ENCODE measurements around the gene KRTAP5-5. TPM values are rescaled to one million over a fixed set of nuclear protein-coding genes. Genes with fewer than 3 reads are reported as not detected.
"Not testable (repeated sequence)": the region's sequence is repeated elsewhere in the genome, so short reads cannot be mapped to it uniquely, and the experiment has no call there.

Gene KRTAP5-5
- total RNA-seq, 1 donor from 2014 or later = not detected

DNA sequence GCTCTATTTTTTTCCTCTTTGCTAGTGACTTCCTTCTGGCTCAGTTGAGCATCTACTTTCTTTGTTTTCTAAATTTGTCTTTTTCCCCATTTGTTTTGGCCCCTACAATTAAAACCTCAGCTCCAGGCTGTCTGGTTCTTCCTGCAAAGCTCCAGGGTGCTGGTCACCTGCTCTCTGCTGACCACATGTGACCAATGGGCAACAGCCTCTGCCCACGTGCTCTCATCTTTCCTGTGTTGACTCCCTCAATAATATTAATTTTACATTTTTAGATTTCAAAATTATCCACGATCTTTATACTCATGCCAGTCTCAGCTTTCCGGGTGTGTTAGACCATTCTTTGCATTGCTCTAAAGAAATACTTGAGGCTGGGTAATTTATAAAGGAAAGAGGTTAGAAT, 31.2 kb upstream of the KRTAP5-5 start:
- H3K27ac Mint-ChIP-seq; H3K4me3 Mint-ChIP-seq; intact Hi-C loops (cut with micrococcal nuclease); H3K36me3 Mint-ChIP-seq (ENCODE audit: low read depth); DNase-seq; H3K4me1 Mint-ChIP-seq; H3K9me3 Mint-ChIP-seq: not testable (repeated sequence)
- peaks cover 66% of the 10 kb centered on the region for H3K27me3 Mint-ChIP-seq

DNA sequence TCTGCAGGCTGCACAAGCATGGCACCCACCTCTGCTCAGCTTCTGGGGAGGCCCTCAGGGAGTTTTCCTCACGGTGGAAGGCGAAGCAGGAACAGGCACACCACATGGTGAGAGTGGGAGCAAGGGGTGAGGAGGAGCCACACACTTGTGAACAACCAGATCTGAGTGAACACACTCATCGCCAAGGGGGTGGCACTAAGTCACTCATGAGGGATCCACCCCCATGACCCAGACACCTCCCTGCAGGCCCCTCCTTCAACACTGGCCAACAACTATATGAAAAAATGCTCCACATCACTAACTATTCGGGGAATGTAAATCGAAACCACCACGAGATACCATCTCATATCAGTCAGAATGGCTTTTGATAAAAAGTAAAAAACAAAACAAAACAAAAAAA, 30.8 kb upstream of the KRTAP5-5 start:
- Mint-ChIP-seq H3K4me1 (peaks cover 2% of the 10 kb centered on the region), H3K9me3 (no peaks in the 10 kb centered on the region), H3K4me3 (no peak overlapping the region), H3K27ac (no peak overlapping the region), H3K27me3 (peaks cover 64% of the 10 kb centered on the region), H3K36me3 (ENCODE audit: low read depth) (no peaks in the 10 kb centered on the region)
- intact Hi-C loops (cut with micrococcal nuclease) = no loop called here
- no peak for DNase-seq

DNA sequence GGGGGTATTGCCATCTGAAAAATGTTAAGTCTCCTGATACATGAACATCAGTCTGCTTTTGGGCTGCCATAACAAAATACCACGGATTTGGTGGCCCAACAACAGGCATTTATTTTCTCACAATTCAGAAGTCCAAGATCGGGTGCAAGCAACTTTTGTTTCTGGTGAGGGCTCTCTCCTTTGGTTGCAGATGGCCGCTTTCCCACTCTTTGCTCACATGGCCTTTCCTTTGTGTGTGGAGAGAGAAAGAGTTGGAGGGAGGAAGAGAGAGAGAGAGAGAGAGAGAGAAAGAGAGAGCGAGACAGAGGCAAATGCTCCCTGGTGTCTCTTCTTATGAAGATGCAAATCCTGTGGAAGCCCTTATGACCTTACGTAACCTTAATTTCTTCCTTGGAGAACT, 28.9 kb upstream of the KRTAP5-5 start:
- H3K27me3 Mint-ChIP-seq = peaks cover 51% of the 10 kb centered on the region
- H3K9me3 Mint-ChIP-seq = no peaks in the 10 kb centered on the region
- intact Hi-C loops (cut with micrococcal nuclease) = no loop called here
- H3K4me3 Mint-ChIP-seq = no peak overlapping the region
- no peaks in the 10 kb centered on the region for H3K36me3 Mint-ChIP-seq (ENCODE audit: low read depth)
- no peak for DNase-seq
- no peak overlapping the region for H3K27ac Mint-ChIP-seq
- no peaks in the 10 kb centered on the region for H3K4me1 Mint-ChIP-seq

DNA sequence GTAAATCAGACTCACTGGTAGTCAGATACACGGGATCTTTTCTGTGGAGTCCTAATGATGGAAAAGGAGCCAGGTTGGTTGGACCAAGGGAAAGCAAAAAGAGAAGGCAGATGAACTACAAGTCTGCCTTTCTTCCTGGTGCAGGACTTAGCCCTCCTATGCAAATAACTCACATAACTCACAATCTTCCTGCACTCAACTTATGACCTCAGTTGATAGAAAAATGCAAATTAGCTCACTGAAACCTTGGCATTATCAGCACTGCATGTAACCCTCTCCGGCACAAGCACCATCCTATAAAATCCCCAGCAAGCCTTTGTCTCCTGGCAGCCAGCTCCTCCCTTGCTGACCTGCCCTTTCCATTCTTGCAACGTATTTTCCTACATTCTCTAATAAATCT, 27.9 kb upstream of the KRTAP5-5 start:
- DNase-seq; H3K27ac Mint-ChIP-seq; H3K4me3 Mint-ChIP-seq; intact Hi-C loops (cut with micrococcal nuclease); H3K36me3 Mint-ChIP-seq (ENCODE audit: low read depth); H3K9me3 Mint-ChIP-seq; H3K4me1 Mint-ChIP-seq: not testable (repeated sequence)
- peaks cover 44% of the 10 kb centered on the region for H3K27me3 Mint-ChIP-seq

DNA sequence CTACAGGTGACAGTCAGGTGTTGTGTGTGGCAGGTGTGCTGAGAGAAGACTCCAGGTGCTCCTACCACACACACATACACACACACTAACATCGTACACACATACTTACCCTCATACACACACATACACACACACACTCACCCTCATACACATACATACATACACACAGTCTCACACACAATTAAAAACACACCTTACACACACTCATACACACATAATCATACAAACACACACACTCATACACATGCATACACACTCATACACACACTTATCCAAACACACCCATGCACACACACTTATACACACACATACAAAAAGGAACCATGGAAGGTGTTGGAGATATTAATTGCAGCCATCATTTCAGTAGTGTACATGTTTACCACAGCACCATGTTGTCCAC, 25.9 kb upstream of the KRTAP5-5 start:
- no peak for DNase-seq
- no peak overlapping the region for H3K27ac Mint-ChIP-seq
- peaks cover 37% of the 10 kb centered on the region for H3K27me3 Mint-ChIP-seq
- H3K9me3 Mint-ChIP-seq = no peaks in the 10 kb centered on the region
- intact Hi-C loops (cut with micrococcal nuclease) = no loop called here
- H3K36me3 Mint-ChIP-seq (ENCODE audit: low read depth) = no peaks in the 10 kb centered on the region
- no peak overlapping the region for H3K4me3 Mint-ChIP-seq
- peaks cover 3% of the 10 kb centered on the region for H3K4me1 Mint-ChIP-seq

DNA sequence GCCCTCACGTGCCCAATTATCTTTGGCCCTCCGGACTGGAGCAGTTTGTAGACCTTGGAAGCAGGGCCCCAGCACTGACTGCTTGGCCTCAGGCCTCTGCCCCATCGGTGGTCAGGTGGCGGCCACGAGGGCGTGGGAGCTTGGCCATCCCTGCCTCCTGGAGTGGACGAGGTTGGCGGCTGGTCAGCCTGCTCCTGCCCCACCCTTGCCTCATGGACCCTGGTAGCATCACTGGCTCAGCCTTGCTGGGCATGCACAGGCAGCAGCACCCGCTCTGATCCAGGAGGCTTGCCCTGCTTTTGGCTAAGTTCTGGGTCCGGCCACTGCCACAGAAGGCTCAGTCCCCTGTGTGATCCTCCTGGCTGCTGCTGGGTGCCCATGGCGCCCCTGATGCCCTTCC, 25.4 kb upstream of the KRTAP5-5 start:
- no peak for DNase-seq
- Mint-ChIP-seq H3K36me3 (ENCODE audit: low read depth) (no peaks in the 10 kb centered on the region), H3K4me3 (no peak overlapping the region), H3K4me1 (peaks cover 3% of the 10 kb centered on the region), H3K9me3 (no peaks in the 10 kb centered on the region), H3K27me3 (peaks cover 34% of the 10 kb centered on the region), H3K27ac (no peak overlapping the region)
- intact Hi-C loops (cut with micrococcal nuclease) = no loop called here

DNA sequence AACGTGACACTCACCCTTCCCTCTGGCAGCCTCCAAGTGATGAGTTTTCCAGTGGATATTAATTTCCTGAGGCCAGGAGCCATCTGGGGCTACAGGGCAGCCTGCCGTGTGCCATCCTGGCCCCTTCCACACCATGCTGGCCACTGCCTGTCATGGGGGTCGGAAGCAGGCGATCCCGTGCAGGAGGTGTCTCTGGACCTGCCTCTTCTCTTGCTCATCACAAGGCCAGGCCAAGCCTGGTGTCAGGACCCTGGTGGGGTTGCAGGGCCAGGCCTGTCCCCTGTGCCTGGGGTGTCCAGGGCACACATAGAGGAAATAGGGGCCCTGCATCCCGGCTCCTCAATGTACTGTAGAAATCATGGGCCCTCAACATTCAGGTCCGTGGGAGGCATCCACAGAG, 24.9 kb upstream of the KRTAP5-5 start:
- H3K27ac Mint-ChIP-seq = no peak overlapping the region
- H3K36me3 Mint-ChIP-seq (ENCODE audit: low read depth) = no peaks in the 10 kb centered on the region
- H3K9me3 Mint-ChIP-seq = no peaks in the 10 kb centered on the region
- intact Hi-C loops (cut with micrococcal nuclease) = no loop called here
- no peak for DNase-seq
- peaks cover 3% of the 10 kb centered on the region for H3K4me1 Mint-ChIP-seq
- peaks cover 30% of the 10 kb centered on the region for H3K27me3 Mint-ChIP-seq
- no peak overlapping the region for H3K4me3 Mint-ChIP-seq

DNA sequence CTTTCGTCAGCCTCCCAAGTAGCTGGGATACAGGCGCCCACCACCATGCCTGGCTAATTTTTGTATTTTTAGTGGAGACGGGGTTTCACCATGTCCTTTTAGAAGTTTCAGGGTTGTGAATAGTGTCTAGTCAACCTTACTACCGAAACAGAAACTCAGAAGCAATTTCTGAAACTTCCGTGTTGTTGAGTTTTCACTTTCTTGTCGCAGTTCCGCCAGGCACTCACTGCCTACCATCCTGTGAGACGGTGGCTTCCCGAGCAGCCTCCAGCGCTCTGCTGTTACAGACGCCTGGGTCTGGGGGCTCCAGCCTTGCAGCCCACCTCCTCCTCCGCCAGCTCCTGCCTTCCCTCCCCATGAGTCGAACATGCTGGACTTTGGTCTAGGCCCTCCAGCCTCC, 23.7 kb upstream of the KRTAP5-5 start:
- H3K36me3 Mint-ChIP-seq (ENCODE audit: low read depth); H3K9me3 Mint-ChIP-seq; intact Hi-C loops (cut with micrococcal nuclease); DNase-seq; H3K4me1 Mint-ChIP-seq; H3K4me3 Mint-ChIP-seq; H3K27ac Mint-ChIP-seq: not testable (repeated sequence)
- H3K27me3 Mint-ChIP-seq = peaks cover 24% of the 10 kb centered on the region

DNA sequence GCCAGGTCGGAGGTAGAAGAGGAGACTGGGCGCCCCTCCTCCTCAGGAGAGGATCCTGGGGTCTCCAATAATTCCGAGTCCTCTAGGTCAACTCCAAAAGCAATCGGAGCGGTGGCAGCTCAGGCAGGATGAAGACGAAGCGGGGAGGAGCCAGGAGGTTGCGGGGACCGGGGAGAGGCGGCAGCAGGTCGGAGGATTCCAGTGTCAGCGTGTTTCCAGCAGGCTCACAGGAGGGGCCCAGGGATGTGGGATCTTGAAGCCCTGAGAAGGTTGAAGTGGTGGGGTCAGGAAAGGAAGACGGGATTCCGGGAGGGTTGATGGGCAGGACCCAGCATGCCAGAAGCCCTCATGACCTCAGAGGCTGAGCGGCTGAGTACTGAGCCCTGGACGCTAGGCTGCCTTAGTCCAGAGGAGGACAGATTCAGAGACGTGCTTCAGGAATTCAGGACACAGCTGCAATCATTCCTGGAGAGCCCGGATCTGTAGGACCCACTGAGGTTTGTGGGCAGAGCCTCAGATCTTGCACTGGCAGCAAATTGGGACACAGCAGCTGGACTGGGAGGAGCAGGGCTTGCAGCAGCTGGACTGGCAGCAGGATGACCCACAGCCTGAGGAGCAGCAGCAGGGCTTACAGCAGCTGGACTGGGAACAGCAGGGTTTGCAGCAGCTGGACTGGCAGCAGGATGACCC, 22.3 kb upstream of the KRTAP5-5 start:
- H3K4me1 Mint-ChIP-seq; H3K9me3 Mint-ChIP-seq; intact Hi-C loops (cut with micrococcal nuclease); DNase-seq; H3K4me3 Mint-ChIP-seq; H3K27ac Mint-ChIP-seq; H3K36me3 Mint-ChIP-seq (ENCODE audit: low read depth): not testable (repeated sequence)
- peaks cover 17% of the 10 kb centered on the region for H3K27me3 Mint-ChIP-seq

DNA sequence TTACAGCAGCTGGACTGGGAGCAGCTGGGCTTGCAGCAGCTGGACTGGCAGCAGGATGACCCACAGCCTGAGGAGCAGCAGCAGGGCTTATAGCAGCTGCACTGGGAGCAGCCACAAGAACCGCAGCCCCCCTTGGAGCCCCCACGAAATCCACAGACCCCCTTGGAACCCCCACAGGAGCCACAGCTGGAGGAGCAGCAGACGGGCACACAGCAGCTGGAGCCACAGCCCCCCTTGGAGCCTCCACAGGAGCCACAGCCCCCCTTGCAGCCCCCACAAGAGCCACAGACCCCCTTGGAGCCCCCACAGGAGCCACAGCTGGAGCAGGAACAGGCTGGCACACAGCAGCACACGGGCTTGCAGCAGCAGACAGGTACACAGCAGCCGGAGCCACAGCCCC, 21.7 kb upstream of the KRTAP5-5 start:
- peaks cover 14% of the 10 kb centered on the region for H3K27me3 Mint-ChIP-seq
- H3K9me3 Mint-ChIP-seq; DNase-seq; H3K4me1 Mint-ChIP-seq; H3K27ac Mint-ChIP-seq; H3K4me3 Mint-ChIP-seq; H3K36me3 Mint-ChIP-seq (ENCODE audit: low read depth); intact Hi-C loops (cut with micrococcal nuclease): not testable (repeated sequence)

DNA sequence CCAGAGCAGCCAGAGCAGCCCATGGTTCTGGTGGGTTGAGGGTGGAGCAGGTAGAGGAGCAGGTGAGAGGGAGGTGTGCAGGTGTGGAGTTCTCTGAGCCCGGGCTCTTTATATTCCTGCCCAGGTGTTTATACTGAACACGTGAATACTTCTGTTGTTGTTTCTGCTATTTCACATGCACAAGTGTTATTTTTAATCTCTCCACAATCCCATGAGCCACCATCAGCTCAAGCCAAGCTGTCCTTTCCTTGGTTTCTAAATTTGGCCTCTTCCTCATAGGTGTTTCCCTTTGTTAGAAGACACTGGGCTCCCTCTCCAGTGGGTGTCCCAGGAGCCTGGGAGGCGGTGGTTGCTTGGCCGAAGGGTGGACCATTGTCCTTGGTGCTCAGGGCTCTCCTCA, 21.2 kb upstream of the KRTAP5-5 start, which contains the start of gene KRTAP5-3:
Gene KRTAP5-3, minus strand, starts transcription at position 101 of the 400 bp plus-strand sequence. Its CDS starts 78 bp downstream, at position 23.
- no peaks in the 10 kb centered on the region for H3K9me3 Mint-ChIP-seq
- H3K27ac Mint-ChIP-seq = no peak within 1 kb of the TSS
- intact Hi-C loops (cut with micrococcal nuclease) = no loop called here
- no peaks in the 10 kb centered on the region for H3K36me3 Mint-ChIP-seq (ENCODE audit: low read depth)
- H3K4me3 Mint-ChIP-seq = no peak within 1 kb of the TSS
- DNase-seq = no peak
- peaks cover 3% of the 10 kb centered on the region for H3K4me1 Mint-ChIP-seq
- peaks cover 9% of the 10 kb centered on the region for H3K27me3 Mint-ChIP-seq

DNA sequence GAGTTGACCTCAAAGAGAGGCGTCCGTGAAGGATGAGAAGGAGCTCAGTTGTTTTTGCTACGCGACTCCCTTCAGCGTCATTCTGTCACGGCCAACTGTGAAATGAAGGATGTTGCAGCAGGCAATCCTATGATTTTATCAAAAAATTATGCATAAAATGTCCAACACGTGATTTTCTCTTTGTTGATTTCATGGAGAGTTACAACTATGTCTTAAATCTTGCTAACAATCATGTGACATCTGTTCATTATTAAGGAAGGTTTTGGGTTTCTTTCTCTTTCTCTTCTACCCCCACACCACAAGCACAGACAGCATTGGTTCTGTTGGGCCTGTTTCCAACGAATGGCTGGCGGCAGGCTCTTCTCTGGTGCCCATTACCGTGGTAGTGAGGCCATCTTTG, 11.3 kb upstream of the KRTAP5-5 start:
- Mint-ChIP-seq H3K27me3 (peaks cover 5% of the 10 kb centered on the region), H3K27ac (no peak overlapping the region), H3K36me3 (ENCODE audit: low read depth) (no peaks in the 10 kb centered on the region), H3K4me3 (no peak overlapping the region), H3K4me1 (peaks cover 4% of the 10 kb centered on the region), H3K9me3 (no peaks in the 10 kb centered on the region)
- intact Hi-C loops (cut with micrococcal nuclease) = no loop called here
- no peak for DNase-seq

DNA sequence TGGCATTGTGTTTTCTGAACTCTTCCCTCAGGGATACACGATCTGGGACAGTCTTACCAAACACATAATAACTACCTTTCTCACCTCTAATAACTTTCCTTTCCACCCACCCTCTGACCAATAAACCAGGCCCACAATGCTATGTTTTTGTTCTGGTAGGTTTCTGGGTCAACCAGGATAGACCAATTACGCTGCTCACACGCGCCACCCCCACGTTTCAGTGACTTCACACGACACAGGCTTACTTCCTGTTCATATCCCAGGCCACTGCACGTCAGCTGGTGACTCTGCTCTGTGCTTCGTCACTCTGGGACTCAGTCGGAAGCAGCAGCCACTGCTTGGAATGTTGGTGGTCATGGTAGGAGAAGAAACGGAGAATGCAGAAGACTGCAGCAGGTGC, 10.1 kb upstream of the KRTAP5-5 start:
- intact Hi-C loops (cut with micrococcal nuclease) = no loop called here
- no peak overlapping the region for H3K27ac Mint-ChIP-seq
- H3K9me3 Mint-ChIP-seq = no peaks in the 10 kb centered on the region
- H3K36me3 Mint-ChIP-seq (ENCODE audit: low read depth) = no peaks in the 10 kb centered on the region
- DNase-seq = no peak
- H3K4me1 Mint-ChIP-seq = peaks cover 4% of the 10 kb centered on the region
- no peak overlapping the region for H3K4me3 Mint-ChIP-seq
- H3K27me3 Mint-ChIP-seq = peaks cover 5% of the 10 kb centered on the region

DNA sequence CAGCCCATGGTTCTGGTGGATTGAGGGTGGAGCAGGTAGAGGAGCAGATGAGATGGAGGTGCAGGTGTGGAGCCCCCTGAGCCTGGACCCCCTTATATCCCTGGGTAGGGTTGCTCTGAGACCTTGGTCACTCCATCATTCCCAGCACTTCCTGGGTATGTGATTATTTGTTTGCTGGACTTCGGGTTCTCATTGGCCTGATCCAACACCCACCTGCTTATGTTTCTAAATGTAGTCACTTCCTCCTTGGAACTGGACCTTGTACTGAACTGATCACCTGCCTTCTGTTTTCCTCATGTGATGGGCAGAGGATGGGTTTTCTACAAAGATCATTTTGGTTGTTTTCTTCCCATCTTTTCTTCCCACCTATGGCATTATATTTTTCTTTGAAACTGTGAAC, 7.5 kb upstream of the KRTAP5-5 start, which contains the start of gene KRTAP5-4:
Gene KRTAP5-4, minus strand, starts transcription at position 53 of the 400 bp plus-strand sequence. Its CDS starts 45 bp downstream, at position 8.
- H3K27me3 Mint-ChIP-seq = peaks cover 4% of the 10 kb centered on the region
- H3K4me1 Mint-ChIP-seq = peaks cover 4% of the 10 kb centered on the region
- H3K4me3 Mint-ChIP-seq = no peak within 1 kb of the TSS
- no peaks in the 10 kb centered on the region for H3K36me3 Mint-ChIP-seq (ENCODE audit: low read depth)
- intact Hi-C loops (cut with micrococcal nuclease) = no loop called here
- H3K27ac Mint-ChIP-seq = no peak within 1 kb of the TSS
- no peak for DNase-seq
- no peaks in the 10 kb centered on the region for H3K9me3 Mint-ChIP-seq

DNA sequence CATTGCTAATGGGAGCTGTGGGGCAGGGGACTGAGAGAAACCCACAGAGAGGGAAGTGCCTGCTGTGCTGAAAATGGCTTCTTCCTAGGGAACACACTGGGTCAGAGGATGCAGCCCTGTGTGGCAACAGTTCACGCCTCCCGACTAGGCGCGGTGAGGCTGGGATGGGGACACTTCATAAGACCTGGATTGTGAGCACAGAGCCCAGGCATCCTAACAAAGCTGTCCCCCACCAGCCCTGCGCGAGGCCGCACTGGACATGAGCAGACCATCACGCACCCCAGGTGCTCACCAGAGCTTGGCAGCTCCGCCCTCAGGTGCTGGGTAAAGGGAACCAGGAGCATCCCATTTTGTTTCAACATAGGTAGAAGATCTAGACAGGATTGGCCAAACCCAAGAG, 5.9 kb upstream of the KRTAP5-5 start:
- H3K36me3 Mint-ChIP-seq (ENCODE audit: low read depth) = no peaks in the 10 kb centered on the region
- no peak overlapping the region for H3K27ac Mint-ChIP-seq
- no peak for DNase-seq
- intact Hi-C loops (cut with micrococcal nuclease) = no loop called here
- peaks cover 10% of the 10 kb centered on the region for H3K27me3 Mint-ChIP-seq
- H3K4me1 Mint-ChIP-seq = peaks cover 4% of the 10 kb centered on the region
- H3K4me3 Mint-ChIP-seq = no peak overlapping the region
- no peaks in the 10 kb centered on the region for H3K9me3 Mint-ChIP-seq

All from activated CD4-positive, alpha-beta T cell treated with anti-CD3 and anti-CD28 coated beads, Interleukin-2, amount 10 ng/mL, durations not matched to agents 24 days and 14 days (primary cell).